ENCODE data around the gene LILRA1.
"Not testable (repeated sequence)": the region's sequence is repeated elsewhere in the genome, so short reads cannot be mapped to it uniquely, and the experiment has no call there.

Gene LILRA1

DNA sequence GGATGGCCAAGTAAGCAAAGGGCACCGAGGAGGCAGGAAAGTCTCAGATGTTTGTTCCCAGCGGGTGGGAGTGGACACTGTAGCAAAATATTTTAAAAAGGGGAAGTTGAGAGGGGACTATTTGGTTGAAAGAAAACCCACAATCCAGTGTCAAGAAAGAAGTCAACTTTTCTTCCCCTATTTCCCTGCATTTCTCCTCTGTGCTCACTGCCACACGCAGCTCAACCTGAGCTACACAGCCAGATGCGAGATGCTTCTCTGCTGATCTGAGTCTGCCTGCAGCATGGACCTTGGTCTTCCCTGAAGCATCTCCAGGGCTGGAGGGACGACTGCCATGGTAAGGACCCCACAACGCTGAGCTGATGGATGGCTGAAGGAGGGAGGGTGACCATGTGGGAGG is at the start of gene LILRA1:
Gene LILRA1 (plus strand): TSS at position 188 of the 400 bp plus-strand sequence. CDS start 613 bp downstream, outside the sequence.
- not testable (repeated sequence) for H3K27me3 ChIP-seq (ENCODE audit: control insufficient read depth, insufficient read depth, low read length); H3K36me3 ChIP-seq (ENCODE audit: control insufficient read depth, insufficient read depth, low read length); H3K4me1 ChIP-seq (ENCODE audit: control insufficient read depth, insufficient read depth, low read length); H3K4me3 ChIP-seq (ENCODE audit: low read depth, low read length); H3K9ac ChIP-seq (ENCODE audit: low read depth, low read length)
- H3K9me3 ChIP-seq (ENCODE audit: control insufficient read depth, insufficient read depth, low read length) = peaks cover 29% of the 10 kb centered on the region

DNA sequence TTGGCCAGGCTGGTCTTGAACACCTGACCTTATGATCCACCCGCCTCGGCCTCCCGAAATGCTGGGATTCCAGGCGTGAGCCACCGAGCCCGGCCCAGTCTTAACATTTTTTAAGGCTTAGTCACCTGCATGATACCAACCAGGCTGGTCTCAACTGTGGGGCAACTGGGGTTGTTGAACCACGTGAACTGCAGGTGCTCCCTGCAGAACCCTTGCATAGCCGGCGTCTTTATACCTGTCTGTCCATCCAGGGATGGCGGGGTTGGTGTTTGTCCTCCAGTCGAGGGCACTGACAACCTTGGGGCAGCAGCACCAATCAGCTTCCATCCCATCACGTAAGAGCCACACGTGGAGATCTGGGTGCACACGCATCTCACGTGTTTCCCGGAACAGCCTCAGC is 44.6 kb upstream of the LILRA1 start:
- no peaks in the 10 kb centered on the region for H3K4me1 ChIP-seq (ENCODE audit: control insufficient read depth, insufficient read depth, low read length)
- peaks cover 26% of the 10 kb centered on the region for H3K9me3 ChIP-seq (ENCODE audit: control insufficient read depth, insufficient read depth, low read length)
- H3K9ac ChIP-seq (ENCODE audit: low read depth, low read length) = no peak overlapping the region
- no peaks in the 10 kb centered on the region for H3K36me3 ChIP-seq (ENCODE audit: control insufficient read depth, insufficient read depth, low read length)
- H3K4me3 ChIP-seq (ENCODE audit: low read depth, low read length) = no peak overlapping the region
- H3K27me3 ChIP-seq (ENCODE audit: control insufficient read depth, insufficient read depth, low read length) = no peaks in the 10 kb centered on the region

DNA sequence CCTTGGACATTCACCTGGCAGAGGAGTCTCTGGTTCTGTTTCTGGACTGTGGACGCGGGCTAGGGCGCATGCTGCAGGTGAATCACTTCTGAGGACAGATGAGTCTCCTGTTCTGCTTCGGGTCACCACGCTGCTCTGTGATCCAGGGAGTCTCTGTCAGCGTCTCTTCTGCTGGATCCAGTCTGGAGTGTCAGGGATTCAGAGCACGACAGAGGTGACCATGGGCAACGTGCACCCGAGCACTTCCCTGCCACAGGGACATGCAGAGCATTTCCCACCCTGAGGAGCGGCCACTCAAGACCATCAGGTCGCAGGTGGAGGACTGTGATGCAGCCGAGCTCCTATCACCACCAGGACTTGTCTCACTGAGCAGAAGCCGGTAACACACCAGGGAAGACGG is 44.2 kb upstream of the LILRA1 start:
- no peak overlapping the region for H3K4me3 ChIP-seq (ENCODE audit: low read depth, low read length)
- H3K9ac ChIP-seq (ENCODE audit: low read depth, low read length) = no peak overlapping the region
- no peaks in the 10 kb centered on the region for H3K36me3 ChIP-seq (ENCODE audit: control insufficient read depth, insufficient read depth, low read length)
- H3K27me3 ChIP-seq (ENCODE audit: control insufficient read depth, insufficient read depth, low read length) = no peaks in the 10 kb centered on the region
- no peaks in the 10 kb centered on the region for H3K4me1 ChIP-seq (ENCODE audit: control insufficient read depth, insufficient read depth, low read length)
- H3K9me3 ChIP-seq (ENCODE audit: control insufficient read depth, insufficient read depth, low read length) = peaks cover 26% of the 10 kb centered on the region

DNA sequence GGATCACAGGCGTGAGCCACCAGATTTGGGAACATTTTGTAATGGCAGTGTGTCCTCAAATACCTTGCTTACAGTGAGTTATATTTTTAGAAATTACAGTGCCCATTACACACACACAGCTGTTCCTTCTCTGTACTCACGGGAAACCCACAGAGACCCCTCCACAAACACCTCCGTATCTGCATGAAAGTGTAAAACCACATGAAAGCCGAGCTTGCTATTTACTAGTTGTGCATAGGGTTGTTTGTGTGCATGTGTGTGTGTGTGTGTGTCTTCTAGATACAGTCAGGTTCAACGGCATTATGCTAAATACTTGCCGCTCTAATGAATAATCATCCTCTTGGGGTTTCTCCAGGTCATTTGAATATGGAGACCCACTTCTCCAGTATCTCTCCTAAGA is 42.1 kb upstream of the LILRA1 start:
- no peak overlapping the region for H3K4me3 ChIP-seq (ENCODE audit: low read depth, low read length)
- H3K9me3 ChIP-seq (ENCODE audit: control insufficient read depth, insufficient read depth, low read length) = peaks cover 25% of the 10 kb centered on the region
- no peaks in the 10 kb centered on the region for H3K4me1 ChIP-seq (ENCODE audit: control insufficient read depth, insufficient read depth, low read length)

GRCh38 chr19:54551950-54552912 is 41.2 kb upstream of the LILRA1 start:
- Histone ChIP-seq H3K9ac (ENCODE audit: low read depth, low read length) (no peak overlapping the region), H3K27me3 (ENCODE audit: control insufficient read depth, insufficient read depth, low read length) (no peaks in the 10 kb centered on the region), H3K36me3 (ENCODE audit: control insufficient read depth, insufficient read depth, low read length) (no peaks in the 10 kb centered on the region), H3K4me3 (ENCODE audit: low read depth, low read length) (no peak overlapping the region), H3K9me3 (ENCODE audit: control insufficient read depth, insufficient read depth, low read length) (peaks cover 24% of the 10 kb centered on the region), H3K4me1 (ENCODE audit: control insufficient read depth, insufficient read depth, low read length) (no peaks in the 10 kb centered on the region)

More for the DNA sequence above, 42.1 kb upstream of the LILRA1 start:
- Histone ChIP-seq H3K9ac (ENCODE audit: low read depth, low read length) (no peak overlapping the region), H3K27me3 (ENCODE audit: control insufficient read depth, insufficient read depth, low read length) (no peaks in the 10 kb centered on the region), H3K36me3 (ENCODE audit: control insufficient read depth, insufficient read depth, low read length) (no peaks in the 10 kb centered on the region)

DNA sequence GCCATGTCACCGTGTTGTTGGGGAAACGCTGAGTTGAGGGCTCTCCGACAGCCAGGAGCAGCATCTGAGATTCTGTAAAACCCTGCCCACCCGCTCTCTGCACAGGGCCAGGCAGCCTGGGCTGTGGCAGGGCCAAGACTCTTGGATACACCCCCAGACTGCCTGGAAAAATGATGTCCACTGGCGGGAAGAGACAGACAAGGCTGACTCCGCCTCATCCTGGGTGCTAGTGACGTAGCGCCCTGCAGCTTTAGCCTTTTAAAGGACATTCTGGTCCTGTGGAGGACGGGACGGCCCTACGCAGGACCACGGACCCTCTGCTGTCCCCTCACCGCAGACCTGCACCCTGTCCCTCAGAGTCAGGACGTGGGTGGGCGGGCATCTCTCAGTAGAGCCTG is 40.5 kb upstream of the LILRA1 start:
- H3K36me3 ChIP-seq (ENCODE audit: control insufficient read depth, insufficient read depth, low read length) = no peaks in the 10 kb centered on the region
- H3K9ac ChIP-seq (ENCODE audit: low read depth, low read length) = no peak overlapping the region

DNA sequence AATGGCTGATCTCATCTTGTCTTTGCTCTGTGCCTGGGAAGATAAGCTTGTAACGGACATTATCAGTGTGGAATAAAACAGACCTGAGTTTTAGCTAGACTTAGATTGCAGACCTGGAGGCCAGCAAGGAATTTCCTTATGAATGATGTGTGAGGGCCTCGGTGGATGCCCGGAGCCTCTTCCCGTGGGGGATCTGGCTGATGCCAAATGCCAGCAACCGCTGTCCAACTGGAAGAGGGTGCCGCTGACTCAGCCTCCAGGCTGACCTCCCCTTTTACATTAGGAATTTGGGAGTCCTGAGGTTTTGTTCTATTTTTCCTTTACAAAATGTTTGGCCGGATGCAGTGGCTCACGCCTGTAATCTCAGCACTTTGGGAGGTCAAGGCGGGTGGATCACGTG is 39.4 kb upstream of the LILRA1 start:
- peaks cover 20% of the 10 kb centered on the region for H3K9me3 ChIP-seq (ENCODE audit: control insufficient read depth, insufficient read depth, low read length)
- no peaks in the 10 kb centered on the region for H3K4me1 ChIP-seq (ENCODE audit: control insufficient read depth, insufficient read depth, low read length)
- H3K36me3 ChIP-seq (ENCODE audit: control insufficient read depth, insufficient read depth, low read length) = no peaks in the 10 kb centered on the region
- H3K9ac ChIP-seq (ENCODE audit: low read depth, low read length) = no peak overlapping the region
- no peak overlapping the region for H3K4me3 ChIP-seq (ENCODE audit: low read depth, low read length)
- no peaks in the 10 kb centered on the region for H3K27me3 ChIP-seq (ENCODE audit: control insufficient read depth, insufficient read depth, low read length)

More for the DNA sequence above, 40.5 kb upstream of the LILRA1 start:
- Histone ChIP-seq H3K4me1 (ENCODE audit: control insufficient read depth, insufficient read depth, low read length) (no peaks in the 10 kb centered on the region), H3K9me3 (ENCODE audit: control insufficient read depth, insufficient read depth, low read length) (peaks cover 24% of the 10 kb centered on the region), H3K27me3 (ENCODE audit: control insufficient read depth, insufficient read depth, low read length) (no peaks in the 10 kb centered on the region), H3K4me3 (ENCODE audit: low read depth, low read length) (no peak overlapping the region)

- H3K36me3 ChIP-seq (ENCODE audit: control insufficient read depth, insufficient read depth, low read length) = no peaks in the 10 kb centered on the region
- no peaks in the 10 kb centered on the region for H3K4me1 ChIP-seq (ENCODE audit: control insufficient read depth, insufficient read depth, low read length)
- H3K9ac ChIP-seq (ENCODE audit: low read depth, low read length) = no peak overlapping the region
- peaks cover 11% of the 10 kb centered on the region for H3K9me3 ChIP-seq (ENCODE audit: control insufficient read depth, insufficient read depth, low read length)
- no peak overlapping the region for H3K4me3 ChIP-seq (ENCODE audit: low read depth, low read length)
- no peaks in the 10 kb centered on the region for H3K27me3 ChIP-seq (ENCODE audit: control insufficient read depth, insufficient read depth, low read length)
Measured at GRCh38 chr19:54554896-54555295, 38.5 kb upstream of the LILRA1 start.

- H3K4me1 ChIP-seq (ENCODE audit: control insufficient read depth, insufficient read depth, low read length) = no peaks in the 10 kb centered on the region
- no peaks in the 10 kb centered on the region for H3K27me3 ChIP-seq (ENCODE audit: control insufficient read depth, insufficient read depth, low read length)
- H3K9ac ChIP-seq (ENCODE audit: low read depth, low read length) = no peak overlapping the region
- H3K36me3 ChIP-seq (ENCODE audit: control insufficient read depth, insufficient read depth, low read length) = no peaks in the 10 kb centered on the region
- peaks cover 13% of the 10 kb centered on the region for H3K9me3 ChIP-seq (ENCODE audit: control insufficient read depth, insufficient read depth, low read length)
- H3K4me3 ChIP-seq (ENCODE audit: low read depth, low read length) = no peak overlapping the region
Measured at GRCh38 chr19:54556194-54556593, 37.2 kb upstream of the LILRA1 start.

DNA sequence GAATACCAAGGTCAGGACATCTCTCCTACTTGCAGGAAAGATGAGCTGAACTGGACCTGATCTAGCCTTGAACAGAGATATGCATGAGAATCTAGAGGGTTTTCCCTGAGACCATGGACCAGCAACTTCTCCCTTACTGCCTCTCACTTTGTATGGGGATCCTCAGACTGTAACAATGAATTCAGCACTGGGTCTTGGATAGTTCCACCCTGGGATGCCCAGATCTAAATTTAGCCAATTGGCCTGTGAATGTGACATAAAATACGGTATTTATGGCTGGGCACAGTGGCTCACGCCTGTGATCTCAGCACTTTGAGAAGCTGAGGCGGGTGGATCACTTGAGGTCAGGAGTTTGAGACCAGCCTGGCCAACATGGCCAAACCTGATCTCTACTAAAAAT is 35.1 kb upstream of the LILRA1 start:
- no peaks in the 10 kb centered on the region for H3K4me1 ChIP-seq (ENCODE audit: control insufficient read depth, insufficient read depth, low read length)
- no peak overlapping the region for H3K4me3 ChIP-seq (ENCODE audit: low read depth, low read length)
- H3K36me3 ChIP-seq (ENCODE audit: control insufficient read depth, insufficient read depth, low read length) = no peaks in the 10 kb centered on the region
- peaks cover 7% of the 10 kb centered on the region for H3K9me3 ChIP-seq (ENCODE audit: control insufficient read depth, insufficient read depth, low read length)
- no peaks in the 10 kb centered on the region for H3K27me3 ChIP-seq (ENCODE audit: control insufficient read depth, insufficient read depth, low read length)
- no peak overlapping the region for H3K9ac ChIP-seq (ENCODE audit: low read depth, low read length)

DNA sequence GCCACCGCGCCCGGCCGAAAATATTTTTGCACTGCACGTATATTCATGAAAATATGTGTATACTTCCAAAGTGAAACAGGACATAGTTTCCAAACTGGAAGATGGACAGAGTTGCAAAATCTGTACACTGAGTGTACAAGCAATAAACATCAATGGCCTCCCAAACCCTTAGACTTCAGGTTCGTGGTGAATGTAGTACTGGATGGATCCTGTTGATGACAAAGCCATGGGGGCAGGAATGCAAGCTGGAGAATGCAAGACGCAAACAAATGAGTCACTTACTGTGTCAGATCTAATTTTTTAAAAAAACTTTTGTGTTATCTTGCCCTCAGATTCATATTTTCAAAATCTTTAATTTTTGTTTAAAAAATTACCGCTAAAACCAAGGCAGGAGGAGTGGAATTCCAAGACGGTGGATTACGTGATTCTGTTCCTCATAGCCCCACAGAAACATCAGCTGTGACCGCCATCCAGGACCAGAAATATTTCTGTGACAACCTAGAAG is 32.5 kb upstream of the LILRA1 start:
- H3K36me3 ChIP-seq (ENCODE audit: control insufficient read depth, insufficient read depth, low read length) = no peaks in the 10 kb centered on the region
- peaks cover 3% of the 10 kb centered on the region for H3K9me3 ChIP-seq (ENCODE audit: control insufficient read depth, insufficient read depth, low read length)
- H3K27me3 ChIP-seq (ENCODE audit: control insufficient read depth, insufficient read depth, low read length) = no peaks in the 10 kb centered on the region
- no peak overlapping the region for H3K9ac ChIP-seq (ENCODE audit: low read depth, low read length)
- H3K4me3 ChIP-seq (ENCODE audit: low read depth, low read length) = no peak overlapping the region
- H3K4me1 ChIP-seq (ENCODE audit: control insufficient read depth, insufficient read depth, low read length) = no peaks in the 10 kb centered on the region

GRCh38 chr19:54561840-54562239 is 31.6 kb upstream of the LILRA1 start:
- no peak overlapping the region for H3K9ac ChIP-seq (ENCODE audit: low read depth, low read length)
- H3K9me3 ChIP-seq (ENCODE audit: control insufficient read depth, insufficient read depth, low read length) = peaks cover 7% of the 10 kb centered on the region
- H3K36me3 ChIP-seq (ENCODE audit: control insufficient read depth, insufficient read depth, low read length) = no peaks in the 10 kb centered on the region
- no peaks in the 10 kb centered on the region for H3K27me3 ChIP-seq (ENCODE audit: control insufficient read depth, insufficient read depth, low read length)
- H3K4me3 ChIP-seq (ENCODE audit: low read depth, low read length) = no peak overlapping the region
- no peaks in the 10 kb centered on the region for H3K4me1 ChIP-seq (ENCODE audit: control insufficient read depth, insufficient read depth, low read length)

Data from iPS-15b (cell line).